ENCODE measurements around the gene ZNF23.

Gene ZNF23

GRCh38 chr16:71426880-71427615 lies 35.0 kb downstream of the ZNF23 start:
- no peak for DNase-seq

GRCh38 chr16:71426069-71426879 lies 35.8 kb downstream of the ZNF23 start:
- DNase-seq: peak in 13 of 51 donors; percentile 3 to 45 (median 15)

GRCh38 chr16:71425746-71426068 lies 36.3 kb downstream of the ZNF23 start:
- no peak for DNase-seq

- DNase-seq: no peak
These were observed 37.4 kb downstream of the ZNF23 start for GRCh38 chr16:71424626-71425025.

- DNase-seq: no peak
These were observed 38.2 kb downstream of the ZNF23 start for GRCh38 chr16:71423865-71424264.

GRCh38 chr16:71423016-71423415 lies 39.0 kb downstream of the ZNF23 start:
- no peak for DNase-seq

- no peak for DNase-seq
These were observed 40.1 kb downstream of the ZNF23 start for GRCh38 chr16:71421911-71422310.

GRCh38 chr16:71414038-71414437 lies 48.0 kb downstream of the ZNF23 start:
- DNase-seq: no peak

- no peak for DNase-seq
These were observed 48.7 kb downstream of the ZNF23 start for GRCh38 chr16:71413341-71413740.

- DNase-seq: peak in 45 of 51 donors; percentile 1 to 72 (median 28)
These were observed 49.5 kb downstream of the ZNF23 start for GRCh38 chr16:71412270-71413160.

GRCh38 chr16:71410146-71410545 lies 51.9 kb downstream of the ZNF23 start:
- DNase-seq: no peak

- DNase-seq: no peak
These were observed 52.9 kb downstream of the ZNF23 start for GRCh38 chr16:71409011-71409775.

GRCh38 chr16:71408536-71408935 lies 53.5 kb downstream of the ZNF23 start:
- DNase-seq: no peak

GRCh38 chr16:71407731-71408130 lies 54.3 kb downstream of the ZNF23 start:
- no peak for DNase-seq

- no peak for DNase-seq
These were observed 55.3 kb downstream of the ZNF23 start for GRCh38 chr16:71406724-71407123.

GRCh38 chr16:71406316-71406715 lies 55.7 kb downstream of the ZNF23 start:
- no peak for DNase-seq

GRCh38 chr16:71404364-71404763 lies 57.7 kb downstream of the ZNF23 start:
- DNase-seq: no peak

GRCh38 chr16:71402674-71403073 lies 59.4 kb downstream of the ZNF23 start:
- DNase-seq: no peak

- no peak for DNase-seq
These were observed 60.0 kb downstream of the ZNF23 start for GRCh38 chr16:71402007-71402406.

GRCh38 chr16:71399801-71400563 lies 62.1 kb downstream of the ZNF23 start:
- DNase-seq: no peak

All from hypothalamus (tissue), 51 donors.